ENCODE results near the gene CCT6B.
"Not testable (repeated sequence)": the region's sequence is repeated elsewhere in the genome, so short reads cannot be mapped to it uniquely, and the experiment has no call there.

Gene CCT6B

GRCh38 chr17:34961093-34961911 is at the start of gene CCT6B, which contains the start of gene ZNF830:
Gene CCT6B (minus strand): TSS chr17:34961460. CDS start chr17:34961393, 67 bp downstream.
Gene ZNF830 (plus strand): TSS chr17:34961540. CDS start chr17:34961567, 27 bp downstream.
- DNase-seq = peak; percentile 90

- no peak for DNase-seq
Observed at GRCh38 chr17:35010093-35010492, 48.8 kb upstream of the CCT6B start.

GRCh38 chr17:35006961-35007360 is 45.7 kb upstream of the CCT6B start:
- DNase-seq = no peak

- no peak for DNase-seq
Observed at GRCh38 chr17:35006345-35006744, 45.1 kb upstream of the CCT6B start.

- DNase-seq = no peak
Observed at GRCh38 chr17:35003778-35004177, 42.5 kb upstream of the CCT6B start.

- DNase-seq = no peak
Observed at GRCh38 chr17:35002876-35003551, 41.8 kb upstream of the CCT6B start.

- no peak for DNase-seq
Observed at GRCh38 chr17:35001549-35001948, 40.3 kb upstream of the CCT6B start.

- not testable (repeated sequence) for DNase-seq
Observed at GRCh38 chr17:35000965-35001364, 39.7 kb upstream of the CCT6B start.

GRCh38 chr17:34999456-34999855 is 38.2 kb upstream of the CCT6B start:
- DNase-seq = no peak

- DNase-seq = peak; percentile 81
Observed at GRCh38 chr17:34998205-34998604, 36.9 kb upstream of the CCT6B start.

- DNase-seq = no peak
Observed at GRCh38 chr17:34997355-34997862, 36.1 kb upstream of the CCT6B start.

- DNase-seq = no peak
Observed at GRCh38 chr17:34996422-34997285, 35.4 kb upstream of the CCT6B start.

GRCh38 chr17:34993031-34993430 is 31.8 kb upstream of the CCT6B start:
- DNase-seq = no peak

GRCh38 chr17:34991606-34992005 is 30.3 kb upstream of the CCT6B start:
- DNase-seq = no peak

- DNase-seq = no peak
Observed at GRCh38 chr17:34990921-34991365, 29.7 kb upstream of the CCT6B start.

- no peak for DNase-seq
Observed at GRCh38 chr17:34989473-34989872, 28.2 kb upstream of the CCT6B start.

GRCh38 chr17:34988644-34989043 is 27.4 kb upstream of the CCT6B start:
- no peak for DNase-seq

- no peak for DNase-seq
Observed at GRCh38 chr17:34987232-34987631, 26.0 kb upstream of the CCT6B start.

GRCh38 chr17:34981538-34982241 is 20.4 kb upstream of the CCT6B start:
- no peak for DNase-seq

- peak; percentile 78 for DNase-seq
Observed at GRCh38 chr17:34980681-34981537, 19.6 kb upstream of the CCT6B start.

GRCh38 chr17:34980353-34980680 is 19.1 kb upstream of the CCT6B start, which contains the start of gene LIG3:
Gene LIG3 (plus strand): TSS chr17:34980512. CDS start chr17:34983006, 2,494 bp downstream.
- peak; percentile 96 for DNase-seq

Data from activated naive CD4-positive, alpha-beta T cell treated with Interleukin-2 at 50 U/mL for 16 hours (primary cell).